Right forelimb (tissue), 1 donor: ENCODE results near the gene RFPL1.
"Not testable (repeated sequence)": the region's sequence is repeated elsewhere in the genome, so short reads cannot be mapped to it uniquely, and the experiment has no call there.

ENCODE experiments used
- DNase-seq: peaks from one replicate; pipeline ENCODE4 v3.0.0-alpha.2; 2018

The RFPL1 gene

GRCh38 chr22:29438283-29438682 lies at the start of gene RFPL1:
TSS of gene RFPL1 (plus strand) at chr22:29438583.
- not testable (repeated sequence) for DNase-seq

GRCh38 chr22:29388759-29389090 lies 49.7 kb upstream of the RFPL1 start:
- no peak for DNase-seq

- no peak for DNase-seq
Observed at GRCh38 chr22:29390270-29390669, 48.1 kb upstream of the RFPL1 start.

DNA sequence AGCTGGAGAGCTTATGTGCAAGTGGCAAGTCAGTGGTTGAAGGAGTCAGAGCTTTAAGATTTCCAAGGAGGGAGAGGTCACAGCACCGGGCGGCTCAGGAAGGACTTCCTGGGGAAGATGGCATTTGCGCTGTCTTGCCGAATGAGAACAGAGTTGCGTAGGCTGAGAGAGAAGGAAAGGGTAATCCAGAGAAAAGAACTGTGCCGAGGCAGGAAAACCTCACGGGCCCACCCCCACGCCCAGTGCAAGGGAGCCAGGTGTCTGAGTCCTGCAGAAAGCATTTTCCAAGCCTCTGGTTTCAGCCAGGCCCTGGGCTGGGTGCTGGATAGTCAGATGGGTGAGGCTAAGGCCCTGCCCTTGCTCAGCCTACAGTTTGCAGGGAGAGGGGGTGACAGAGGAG lies 46.8 kb upstream of the RFPL1 start:
- DNase-seq, result no peak

DNA sequence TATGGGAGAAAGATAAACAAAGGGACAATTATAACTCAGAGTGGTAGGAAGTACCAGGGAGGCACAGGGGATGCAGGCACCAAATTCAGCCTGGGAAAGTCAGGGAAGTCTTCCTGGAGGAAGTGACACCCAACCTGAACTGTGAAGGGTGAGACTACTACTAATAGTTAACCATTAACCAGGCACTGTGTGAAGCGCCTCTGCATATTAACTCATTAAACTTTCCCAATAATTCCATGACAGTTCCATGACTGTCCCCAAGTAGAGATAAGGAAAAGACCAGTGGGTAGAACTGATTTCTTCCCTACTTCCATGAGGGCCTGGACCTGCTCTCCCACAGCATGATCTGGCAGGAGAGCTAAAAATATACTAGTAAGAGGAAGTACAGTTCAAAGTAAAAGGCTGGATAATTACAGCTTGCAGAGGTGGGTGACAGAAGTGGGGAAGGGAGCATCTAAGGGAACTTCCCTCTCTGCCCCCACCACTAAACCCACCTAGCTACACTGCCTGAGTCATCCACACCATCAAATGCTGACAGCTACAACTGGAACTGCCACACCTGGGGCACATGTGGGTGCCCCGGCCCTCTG lies 45.3 kb upstream of the RFPL1 start:
- DNase-seq, result no peak

GRCh38 chr22:29394931-29395581 lies 43.3 kb upstream of the RFPL1 start:
- DNase-seq, result peak; percentile 79

DNA sequence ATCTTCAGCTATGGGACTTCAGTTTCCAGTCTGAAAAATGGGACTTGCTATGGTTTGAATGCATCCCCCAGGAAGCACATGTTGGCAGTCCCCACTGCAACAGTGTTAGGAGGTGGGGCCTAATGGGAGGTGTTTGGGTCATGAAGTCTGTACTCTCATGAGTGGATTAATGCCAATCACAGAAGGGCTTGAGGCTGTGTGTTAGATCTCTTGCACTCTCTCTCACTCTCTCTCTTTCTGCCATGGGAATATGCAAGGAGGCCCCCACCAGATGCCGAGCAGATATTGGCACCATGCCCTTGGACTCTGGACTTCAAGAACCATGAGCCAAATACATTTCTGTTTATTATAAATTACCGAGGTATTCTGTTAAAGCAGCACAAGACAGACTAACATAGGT lies 42.3 kb upstream of the RFPL1 start:
- DNase-seq, result no peak

DNA sequence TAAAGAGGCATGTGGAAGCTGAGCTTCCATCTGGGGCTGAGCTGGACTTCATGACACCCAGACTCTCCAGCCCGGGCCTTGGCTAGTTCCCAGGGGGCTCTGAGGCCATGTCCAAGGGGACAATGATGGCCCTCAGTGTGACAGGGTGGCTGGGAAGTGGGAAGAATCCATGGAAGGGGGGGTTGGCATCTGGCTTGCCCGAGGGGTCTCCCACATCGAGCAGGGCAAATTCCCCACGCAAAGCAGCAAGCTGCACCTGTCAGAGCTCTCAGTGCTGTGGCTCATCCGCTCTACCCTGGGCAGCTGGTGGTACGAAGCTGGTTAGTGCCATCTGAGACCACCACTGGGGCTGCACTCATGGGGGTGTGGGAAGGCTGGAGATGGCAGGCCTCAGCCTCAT lies 40.6 kb upstream of the RFPL1 start:
- DNase-seq, result no peak

GRCh38 chr22:29400576-29400975 lies 37.8 kb upstream of the RFPL1 start:
- no peak for DNase-seq

- DNase-seq, result not testable (repeated sequence)
Observed at GRCh38 chr22:29401538-29401937, 36.8 kb upstream of the RFPL1 start.

- no peak for DNase-seq
Observed at GRCh38 chr22:29408940-29409339, 29.4 kb upstream of the RFPL1 start.

- DNase-seq, result not testable (repeated sequence)
Observed at GRCh38 chr22:29411569-29412211, 26.7 kb upstream of the RFPL1 start.

DNA sequence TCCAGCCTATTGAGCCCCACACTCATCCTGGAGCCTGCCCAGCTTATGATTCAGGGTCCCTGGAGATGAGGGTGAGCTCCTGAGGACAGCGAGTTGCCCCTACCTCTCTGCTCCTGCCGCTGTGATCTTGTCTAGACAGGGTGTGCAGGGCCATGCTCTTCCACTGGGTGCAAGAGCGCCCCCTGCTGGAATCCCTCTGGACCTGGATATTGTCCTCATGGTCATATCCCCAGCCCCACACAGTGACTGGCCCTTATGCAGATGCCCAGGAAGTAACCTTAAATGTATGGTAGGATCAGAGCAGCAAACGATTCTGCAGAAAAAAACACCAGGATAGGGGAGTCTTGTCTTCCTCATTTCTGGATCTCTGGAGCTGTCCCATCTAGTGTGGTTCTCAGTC lies 25.6 kb upstream of the RFPL1 start:
- DNase-seq, result not testable (repeated sequence)

- not testable (repeated sequence) for DNase-seq
Observed at GRCh38 chr22:29414951-29415591, 23.3 kb upstream of the RFPL1 start.

GRCh38 chr22:29418704-29419103 lies 19.7 kb upstream of the RFPL1 start:
- not testable (repeated sequence) for DNase-seq

- no peak for DNase-seq
Observed at GRCh38 chr22:29426476-29426875, 11.9 kb upstream of the RFPL1 start.

- DNase-seq, result no peak
Observed at GRCh38 chr22:29427176-29427760, 11.1 kb upstream of the RFPL1 start.

GRCh38 chr22:29431986-29432385 lies 6.4 kb upstream of the RFPL1 start:
- DNase-seq, result no peak

GRCh38 chr22:29433856-29434255 lies 4.5 kb upstream of the RFPL1 start:
- no peak for DNase-seq

DNA sequence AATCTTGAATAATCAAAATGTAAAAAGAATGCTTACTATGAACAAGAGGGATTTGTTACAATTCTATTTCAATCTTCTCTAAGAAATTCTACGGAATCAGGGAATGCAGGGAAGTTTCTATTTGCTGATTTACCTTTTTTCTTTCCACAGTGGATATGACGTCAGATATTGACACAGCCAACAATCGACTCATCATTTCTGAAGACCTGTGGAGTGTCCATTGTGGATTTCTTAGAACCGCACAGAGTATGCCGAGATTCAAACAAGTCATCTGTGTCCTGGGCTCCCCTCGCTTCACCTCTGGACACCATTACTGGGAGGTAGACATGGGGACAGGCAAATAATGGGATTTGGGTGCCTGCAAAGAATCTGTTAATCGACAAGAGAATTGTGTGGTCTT lies 4.1 kb upstream of the RFPL1 start:
- DNase-seq, result no peak

DNA sequence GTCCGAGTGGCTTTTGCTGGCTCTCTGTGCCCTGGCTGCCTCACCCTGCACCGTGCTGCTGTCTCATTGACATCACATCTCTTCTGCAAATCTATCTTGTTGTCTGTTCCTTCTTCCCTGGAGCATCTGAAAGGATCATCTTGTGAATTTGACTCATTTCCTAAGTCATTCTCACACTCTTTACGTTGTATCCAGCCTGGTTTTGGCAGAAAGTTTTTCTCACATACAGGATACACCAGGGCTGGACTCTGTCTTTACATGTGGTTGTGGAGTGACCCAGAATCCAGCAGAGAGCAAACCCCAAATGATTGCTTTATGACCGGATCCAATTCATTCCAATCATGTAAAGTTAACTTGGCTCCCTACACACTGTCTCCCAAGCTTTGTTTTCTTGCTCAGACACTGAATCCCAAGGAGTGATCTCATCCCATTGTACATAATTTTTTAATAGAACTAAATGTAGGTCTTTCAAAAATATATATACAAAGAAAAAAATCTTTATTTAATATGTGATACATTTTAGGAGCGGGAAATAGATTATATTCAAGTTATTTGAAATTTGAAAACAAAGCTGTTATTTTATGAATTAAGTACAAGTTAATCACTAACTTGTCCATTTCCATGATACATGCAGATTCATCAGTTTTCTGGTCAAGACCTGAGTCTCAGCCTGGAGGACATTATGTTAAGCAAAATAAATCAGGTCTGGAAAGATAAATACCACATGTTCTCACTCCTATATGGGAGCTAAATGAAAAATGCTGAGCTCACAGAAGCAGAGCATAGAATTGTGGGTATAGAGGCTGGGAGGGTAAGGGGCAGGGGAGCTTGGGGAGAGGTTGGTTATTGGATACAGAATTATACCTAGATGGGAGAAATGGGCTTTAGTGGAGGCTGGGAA lies 2.9 kb upstream of the RFPL1 start:
- no peak for DNase-seq

DNA sequence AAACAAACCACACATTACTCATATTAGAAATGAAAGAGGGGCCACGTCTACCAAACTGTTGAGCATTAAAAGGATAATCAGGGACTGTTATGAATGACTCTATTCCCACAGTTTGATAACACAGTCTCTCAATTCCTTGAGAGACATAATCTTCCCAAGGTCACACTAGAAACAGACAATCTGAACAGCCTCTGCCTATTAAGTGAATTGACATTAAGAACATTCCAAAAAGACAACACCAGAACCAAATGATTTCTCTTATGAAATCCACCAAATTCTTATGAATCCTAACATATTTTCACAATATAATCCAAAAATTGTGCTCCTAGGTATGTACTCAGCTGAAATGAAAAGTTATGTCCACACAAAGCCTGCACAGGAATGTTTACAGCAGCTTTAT lies 4.6 kb downstream of the RFPL1 start:
- no peak for DNase-seq

GRCh38 chr22:29443452-29443851 lies 5.1 kb downstream of the RFPL1 start:
- DNase-seq, result no peak
